Gastrocnemius medialis (tissue), 4 donors: Measurements from ENCODE around the gene ENKUR.

Experiments
- CTCF ChIP-seq, 5 experiments: fragments of 450-650 bp in 3 of 5; fragments of 200-600 bp in 2 of 5; sonication (generic) in 2 of 5; IDR thresholded peaks in 4 of 5; conservative IDR thresholded peaks in 1 of 5; 1 replicate in 4 of 5; 2 replicates in 1 of 5; pipeline ENCODE4 v1.5.1; 2016 to 2019; ENCODE audit warnings: antibody characterized with exemption in 5 of 5, mild to moderate bottlenecking in 3 of 5, moderate library complexity in 3 of 5
- POLR2A ChIP-seq, 2 donors: fragments of 450-650 bp; IDR thresholded peaks; one replicate each; pipeline ENCODE4 v1.6.1; 2017; ENCODE audit warnings: antibody characterized with exemption in 2 of 2, mild to moderate bottlenecking in 2 of 2, moderate library complexity in 2 of 2

- TF ChIP-seq CTCF (IDR thresholded peaks at IDR 0.05 in 4 of 5, conservative IDR thresholded peaks at IDR 0.05 in 1 of 5) (no peak), POLR2A (IDR thresholded peaks at IDR 0.05) (no peak)
Observed at GRCh38 chr10:24969841-24970281, 46.1 kb downstream of the ENKUR start.
